Ishikawa (cell line): ENCODE measurements around the gene MBNL1.

Source experiments
- CEBPB ChIP-seq: IDR thresholded peaks from 2 replicates; pipeline ENCODE4 v1.6.1; 2012
- CREB1 ChIP-seq: IDR thresholded peaks from 2 replicates; pipeline ENCODE4 v1.6.1; 2012; ENCODE audit warnings: low read depth
- EGR1 ChIP-seq: IDR thresholded peaks from 2 replicates; pipeline ENCODE4 v1.6.1; 2012
- EP300 ChIP-seq: IDR thresholded peaks from 2 replicates; pipeline ENCODE4 v1.6.1; 2012; ENCODE audit warnings: borderline replicate concordance
- FOXM1 ChIP-seq: IDR thresholded peaks from 2 replicates; pipeline ENCODE4 v1.6.1; 2012; ENCODE audit warnings: low read depth, borderline replicate concordance
- NFIC ChIP-seq: IDR thresholded peaks from 2 replicates; pipeline ENCODE4 v1.6.1; 2012
- RAD21 ChIP-seq: IDR thresholded peaks from 2 replicates; pipeline ENCODE4 v1.6.1; 2012; ENCODE audit warnings: low read depth
- TAF1 ChIP-seq: IDR thresholded peaks from 2 replicates; pipeline ENCODE4 v1.6.1; 2012; ENCODE audit warnings: low read depth, mild to moderate bottlenecking
- TCF12 ChIP-seq: IDR thresholded peaks from 2 replicates; pipeline ENCODE4 v1.6.1; 2012; ENCODE audit warnings: low read depth
- TEAD4 ChIP-seq: IDR thresholded peaks from 2 replicates; pipeline ENCODE4 v1.6.1; 2012
- YY1 ChIP-seq: IDR thresholded peaks from 2 replicates; pipeline ENCODE4 v1.6.1; 2012; ENCODE audit warnings: low read depth
- ZBTB7A ChIP-seq: IDR thresholded peaks from 2 replicates; pipeline ENCODE4 v1.6.1; 2012; ENCODE audit warnings: low read depth
- TF ChIP-seq, protein P1 (sequence below): IDR thresholded peaks from 2 replicates; pipeline ENCODE4 v1.6.1; 2012
- TF ChIP-seq, protein P2 (sequence below): IDR thresholded peaks from 2 replicates; pipeline ENCODE4 v1.6.1; 2012
- TF ChIP-seq, protein P3 (sequence below): IDR thresholded peaks from 2 replicates; pipeline ENCODE4 v1.6.1; 2012; ENCODE audit warnings: low read depth, mild to moderate bottlenecking

MBNL1 gene

DNA sequence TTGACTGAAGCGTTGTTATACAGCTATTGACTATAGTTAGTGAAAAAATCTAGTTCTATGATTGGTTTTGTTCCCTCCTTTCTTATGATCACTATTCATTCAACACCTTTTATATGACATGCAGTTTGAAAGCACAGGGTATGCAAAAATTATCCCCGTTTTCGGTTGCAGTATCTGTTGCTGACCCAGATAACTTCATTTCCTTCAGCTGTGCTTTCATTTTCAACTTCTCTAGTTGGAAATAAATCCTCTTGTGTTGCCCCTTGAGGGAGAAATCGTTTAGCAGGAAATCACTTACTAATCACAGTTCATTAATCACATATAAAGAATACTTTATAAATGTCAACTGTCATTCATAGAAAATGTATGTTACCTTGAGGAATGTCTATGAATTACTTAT, 55.1 kb downstream of the MBNL1 start:
- no peak for TF ChIP-seq CEBPB
- TF ChIP-seq EGR1, result no peak
- TF ChIP-seq, protein P1, sequence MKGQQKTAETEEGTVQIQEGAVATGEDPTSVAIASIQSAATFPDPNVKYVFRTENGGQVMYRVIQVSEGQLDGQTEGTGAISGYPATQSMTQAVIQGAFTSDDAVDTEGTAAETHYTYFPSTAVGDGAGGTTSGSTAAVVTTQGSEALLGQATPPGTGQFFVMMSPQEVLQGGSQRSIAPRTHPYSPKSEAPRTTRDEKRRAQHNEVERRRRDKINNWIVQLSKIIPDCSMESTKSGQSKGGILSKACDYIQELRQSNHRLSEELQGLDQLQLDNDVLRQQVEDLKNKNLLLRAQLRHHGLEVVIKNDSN, result no peak
- no peak for TF ChIP-seq ZBTB7A
- no peak for TF ChIP-seq FOXM1
- TF ChIP-seq CREB1, result no peak
- no peak for TF ChIP-seq NFIC
- TF ChIP-seq EP300, result no peak
- TF ChIP-seq, protein P2, sequence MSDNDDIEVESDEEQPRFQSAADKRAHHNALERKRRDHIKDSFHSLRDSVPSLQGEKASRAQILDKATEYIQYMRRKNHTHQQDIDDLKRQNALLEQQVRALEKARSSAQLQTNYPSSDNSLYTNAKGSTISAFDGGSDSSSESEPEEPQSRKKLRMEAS, result no peak
- TF ChIP-seq TEAD4, result no peak
- no peak for TF ChIP-seq TCF12
- TF ChIP-seq RAD21, result no peak

DNA sequence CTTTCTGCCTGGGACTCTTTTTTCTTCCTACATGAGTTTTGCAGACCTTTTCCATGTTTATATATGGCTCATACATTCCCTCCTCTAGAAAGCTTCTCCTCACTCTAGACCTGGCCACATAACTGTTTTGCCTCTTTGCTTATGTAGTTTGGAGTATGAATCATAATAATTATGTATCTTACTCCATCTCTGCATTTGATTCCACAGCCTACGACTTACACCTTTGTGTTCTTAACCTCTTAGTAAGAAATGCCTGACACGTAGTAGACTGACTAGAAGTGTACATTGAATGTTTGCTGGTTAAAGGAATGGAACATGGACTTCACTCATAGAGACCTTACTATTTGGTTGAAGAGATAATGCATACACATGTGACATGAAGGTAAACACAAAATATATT, 56.4 kb downstream of the MBNL1 start:
- TF ChIP-seq EP300 (no peak), TCF12 (no peak), ZBTB7A (no peak), NFIC (no peak), CEBPB (no peak)
- TF ChIP-seq, protein P3, sequence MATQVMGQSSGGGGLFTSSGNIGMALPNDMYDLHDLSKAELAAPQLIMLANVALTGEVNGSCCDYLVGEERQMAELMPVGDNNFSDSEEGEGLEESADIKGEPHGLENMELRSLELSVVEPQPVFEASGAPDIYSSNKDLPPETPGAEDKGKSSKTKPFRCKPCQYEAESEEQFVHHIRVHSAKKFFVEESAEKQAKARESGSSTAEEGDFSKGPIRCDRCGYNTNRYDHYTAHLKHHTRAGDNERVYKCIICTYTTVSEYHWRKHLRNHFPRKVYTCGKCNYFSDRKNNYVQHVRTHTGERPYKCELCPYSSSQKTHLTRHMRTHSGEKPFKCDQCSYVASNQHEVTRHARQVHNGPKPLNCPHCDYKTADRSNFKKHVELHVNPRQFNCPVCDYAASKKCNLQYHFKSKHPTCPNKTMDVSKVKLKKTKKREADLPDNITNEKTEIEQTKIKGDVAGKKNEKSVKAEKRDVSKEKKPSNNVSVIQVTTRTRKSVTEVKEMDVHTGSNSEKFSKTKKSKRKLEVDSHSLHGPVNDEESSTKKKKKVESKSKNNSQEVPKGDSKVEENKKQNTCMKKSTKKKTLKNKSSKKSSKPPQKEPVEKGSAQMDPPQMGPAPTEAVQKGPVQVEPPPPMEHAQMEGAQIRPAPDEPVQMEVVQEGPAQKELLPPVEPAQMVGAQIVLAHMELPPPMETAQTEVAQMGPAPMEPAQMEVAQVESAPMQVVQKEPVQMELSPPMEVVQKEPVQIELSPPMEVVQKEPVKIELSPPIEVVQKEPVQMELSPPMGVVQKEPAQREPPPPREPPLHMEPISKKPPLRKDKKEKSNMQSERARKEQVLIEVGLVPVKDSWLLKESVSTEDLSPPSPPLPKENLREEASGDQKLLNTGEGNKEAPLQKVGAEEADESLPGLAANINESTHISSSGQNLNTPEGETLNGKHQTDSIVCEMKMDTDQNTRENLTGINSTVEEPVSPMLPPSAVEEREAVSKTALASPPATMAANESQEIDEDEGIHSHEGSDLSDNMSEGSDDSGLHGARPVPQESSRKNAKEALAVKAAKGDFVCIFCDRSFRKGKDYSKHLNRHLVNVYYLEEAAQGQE, result no peak

DNA sequence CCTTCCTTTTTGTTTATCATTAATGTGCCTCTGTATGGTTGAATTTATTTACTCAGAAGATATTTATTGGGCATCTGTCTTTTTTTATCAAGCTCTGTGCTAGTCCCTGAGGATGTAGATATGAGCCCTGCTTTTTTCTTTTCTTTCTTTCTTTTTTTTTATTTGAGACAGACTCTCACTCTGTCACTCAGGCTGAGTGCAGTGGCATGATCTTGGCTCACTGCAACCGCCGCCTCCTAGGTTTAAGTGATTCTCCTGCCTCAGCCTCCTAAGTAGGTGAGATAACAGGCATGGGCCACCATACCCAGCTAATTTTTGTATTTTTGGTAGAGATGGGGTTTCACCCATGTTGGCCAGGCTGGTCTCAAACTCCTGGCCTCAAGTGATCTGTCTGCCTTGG, 58.5 kb downstream of the MBNL1 start:
- TF ChIP-seq TAF1 (no peak), ZBTB7A (no peak), TCF12 (no peak)

DNA sequence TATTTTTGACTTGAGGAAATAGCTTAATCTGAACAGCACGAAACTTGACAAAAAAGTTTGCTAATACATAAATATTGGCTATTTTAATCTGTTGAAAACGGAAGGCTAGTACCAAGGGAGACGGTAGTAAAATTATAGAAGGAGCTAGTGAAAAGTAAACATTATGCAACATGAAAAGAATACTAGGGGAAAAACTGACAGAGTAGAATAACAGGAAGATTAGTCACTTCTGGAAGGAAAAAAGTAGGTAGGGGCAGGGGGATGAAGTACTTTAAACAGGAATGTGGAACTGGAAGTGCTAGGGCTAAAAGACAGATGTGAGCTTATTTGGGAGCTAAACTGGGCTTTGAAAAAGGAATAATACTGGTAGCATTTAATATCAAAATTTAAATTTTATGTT, 60.1 kb downstream of the MBNL1 start:
- TF ChIP-seq, protein P2, result no peak
- 0 out of 2 replicates have a peak, but pooled peaks have one; percentile 26 for TF ChIP-seq TEAD4

DNA sequence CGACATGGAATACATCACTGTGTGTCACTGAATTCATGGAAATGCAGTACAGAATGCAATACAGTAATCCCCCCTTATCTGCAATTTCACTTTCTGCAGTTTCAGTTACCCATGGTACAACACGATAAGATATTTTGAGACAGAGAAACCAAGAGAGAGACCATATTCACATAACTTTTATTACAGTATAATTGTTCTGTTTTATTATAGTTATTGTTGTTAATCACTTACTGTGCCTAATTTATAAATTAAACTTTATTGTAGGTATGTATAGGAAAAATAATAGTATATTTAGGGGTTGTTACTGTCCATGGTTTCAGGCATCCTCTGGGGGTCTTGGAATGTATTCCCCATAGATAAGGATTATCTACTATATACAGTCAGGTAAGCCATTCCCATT, 61.8 kb downstream of the MBNL1 start:
- TF ChIP-seq EP300 (no peak), ZBTB7A (no peak), FOXM1 (no peak), TEAD4 (no peak), TCF12 (no peak), TAF1 (no peak), RAD21 (no peak), YY1 (no peak), EGR1 (no peak), CEBPB (no peak), CREB1 (no peak), NFIC (no peak)
- TF ChIP-seq, protein P2, result no peak
- TF ChIP-seq, protein P1, result no peak
- TF ChIP-seq, protein P3, result no peak

DNA sequence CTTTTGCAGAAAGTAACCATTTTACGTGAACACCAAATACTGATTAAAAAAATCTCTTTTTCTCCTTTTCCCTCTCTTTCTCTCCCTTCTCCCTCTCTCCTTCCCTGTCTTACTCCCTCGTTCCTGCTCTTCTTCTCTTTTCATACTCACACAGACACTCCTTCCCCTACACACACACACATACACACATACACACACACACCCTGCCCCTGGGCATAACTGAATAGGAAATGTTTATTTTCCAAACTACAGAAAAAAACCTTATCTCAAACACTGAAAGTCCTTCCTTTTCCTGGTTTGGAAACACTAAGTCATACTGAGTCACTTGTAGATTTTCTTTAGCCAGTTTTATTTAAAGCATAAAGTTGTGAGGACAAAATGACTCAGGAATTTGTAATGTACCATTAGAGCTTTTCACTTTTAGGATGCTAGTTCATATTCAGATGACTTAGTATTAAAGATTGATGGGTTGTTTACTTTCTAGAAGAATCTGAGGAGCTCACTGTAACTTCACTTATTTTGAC, 62.4 kb downstream of the MBNL1 start:
- no peak for TF ChIP-seq EGR1
- TF ChIP-seq CEBPB, result no peak
- TF ChIP-seq EP300, result no peak
- TF ChIP-seq, protein P3, result no peak
- TF ChIP-seq, protein P2, result no peak
- no peak for TF ChIP-seq TAF1
